GM21423 (cell line): ENCODE results near the gene ADAMTS7.
"Not testable (repeated sequence)": the region's sequence is repeated elsewhere in the genome, so short reads cannot be mapped to it uniquely, and the experiment has no call there.

Source experiments
- ATAC-seq: cut with Tn5 transposase; IDR thresholded peaks from one replicate; pipeline ENCODE4 v1.9.1; 2021; ENCODE audit warnings: mild to moderate bottlenecking, moderate library complexity; ENCODE audit not compliant: unreplicated experiment

Gene ADAMTS7

GRCh38 chr15:78766041-78766440, 45.2 kb downstream of the ADAMTS7 start:
- ATAC-seq: no peak

DNA sequence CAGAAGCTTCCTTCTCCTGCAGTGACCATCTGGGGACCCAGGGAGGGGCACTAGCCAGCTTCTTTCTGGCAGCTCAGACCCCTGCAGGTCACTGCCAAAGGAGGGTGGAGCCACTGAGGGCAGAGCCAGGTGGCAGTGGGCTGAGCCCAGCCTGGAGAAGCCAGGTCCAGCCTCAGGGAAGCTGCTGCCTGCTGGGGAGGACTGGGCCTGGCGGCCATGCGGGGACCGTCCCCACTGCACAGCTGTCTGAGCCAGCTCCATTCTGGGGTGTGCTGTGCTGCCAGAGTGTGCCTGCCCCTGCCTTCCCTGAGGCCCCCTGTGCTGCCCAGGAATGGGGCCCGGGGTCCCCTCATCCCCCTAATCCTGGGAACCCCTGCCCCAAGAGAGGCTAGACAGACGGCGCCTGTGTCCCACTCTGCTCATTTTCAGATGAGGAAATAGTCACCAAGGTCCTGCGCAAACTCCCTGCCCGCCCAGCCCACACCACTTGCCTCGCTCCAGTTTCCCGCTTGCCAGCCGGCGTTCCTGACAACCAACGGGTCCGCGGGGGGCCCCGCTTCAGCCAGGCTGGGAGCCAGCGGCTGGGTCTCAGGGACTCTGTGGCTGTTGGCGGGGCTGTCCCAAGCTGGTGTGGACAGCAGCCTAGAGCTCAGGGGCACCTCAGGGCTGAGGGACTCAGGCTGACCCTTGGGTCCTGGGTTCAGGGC, 46.0 kb downstream of the ADAMTS7 start:
- ATAC-seq: not testable (repeated sequence)

- ATAC-seq: not testable (repeated sequence)
These were observed 46.7 kb downstream of the ADAMTS7 start for GRCh38 chr15:78764340-78765153.

DNA sequence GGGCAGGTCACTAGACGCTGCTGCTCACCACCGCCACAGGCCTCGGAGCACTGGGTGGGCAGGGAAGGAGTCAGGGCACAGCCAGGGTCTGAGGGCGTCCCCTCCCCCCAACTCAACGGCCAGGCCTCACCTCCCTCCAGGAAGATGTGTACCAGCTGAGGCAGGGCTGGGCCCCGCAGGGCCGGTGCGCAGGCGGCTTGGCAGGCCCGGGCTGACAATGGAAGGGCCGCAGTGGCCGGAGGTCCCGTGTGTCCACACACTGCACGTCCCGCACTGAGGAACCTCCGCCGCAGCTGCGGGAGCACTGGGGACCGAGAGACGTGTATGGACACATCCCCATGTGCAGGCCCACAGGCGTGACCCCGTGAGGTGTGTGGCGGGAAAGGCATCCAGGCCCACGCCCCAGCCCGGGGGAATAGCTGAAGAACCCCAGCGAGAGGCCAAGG, 47.4 kb downstream of the ADAMTS7 start:
- ATAC-seq: no peak

GRCh38 chr15:78762985-78763795, 48.1 kb downstream of the ADAMTS7 start:
- ATAC-seq: no peak

DNA sequence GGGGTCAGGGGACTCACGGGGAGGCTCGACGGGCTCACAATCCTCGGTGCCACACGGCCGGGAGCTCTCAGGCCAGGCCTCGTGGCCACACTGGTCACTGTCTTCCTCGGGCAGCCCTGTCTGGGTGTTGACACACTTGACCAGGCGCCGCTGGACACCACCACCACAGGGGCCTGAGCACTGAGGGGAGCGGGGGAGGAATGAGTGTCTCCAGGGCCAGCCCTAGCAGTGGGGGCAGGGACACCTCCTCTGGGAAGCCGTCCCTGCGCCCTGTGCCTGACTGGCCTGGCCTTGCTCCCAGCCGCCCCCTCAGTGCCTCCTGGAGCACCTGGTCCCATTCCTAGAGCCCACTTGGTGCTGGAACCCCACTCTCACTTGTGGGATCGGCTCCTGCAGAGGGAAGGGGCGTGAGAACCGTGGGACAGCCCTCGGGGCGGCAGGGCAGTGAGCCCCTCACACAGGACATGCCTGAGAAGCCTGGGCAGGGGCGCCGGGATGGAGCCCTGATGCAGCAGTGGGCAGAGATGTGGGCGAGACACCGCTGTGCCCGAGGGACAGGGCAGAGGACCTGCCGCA, 48.8 kb downstream of the ADAMTS7 start:
- ATAC-seq: not testable (repeated sequence)

GRCh38 chr15:78761891-78762385, 49.3 kb downstream of the ADAMTS7 start:
- no peak for ATAC-seq

GRCh38 chr15:78761475-78761874, 49.8 kb downstream of the ADAMTS7 start:
- peak; percentile 33 for ATAC-seq

GRCh38 chr15:78761020-78761419, 50.2 kb downstream of the ADAMTS7 start:
- ATAC-seq: no peak

GRCh38 chr15:78760091-78760882, 51.0 kb downstream of the ADAMTS7 start:
- not testable (repeated sequence) for ATAC-seq

- ATAC-seq: not testable (repeated sequence)
These were observed 51.8 kb downstream of the ADAMTS7 start for GRCh38 chr15:78759361-78759998.

- ATAC-seq: not testable (repeated sequence)
These were observed 52.6 kb downstream of the ADAMTS7 start for GRCh38 chr15:78758486-78759200.

GRCh38 chr15:78758084-78758483, 53.2 kb downstream of the ADAMTS7 start:
- not testable (repeated sequence) for ATAC-seq

DNA sequence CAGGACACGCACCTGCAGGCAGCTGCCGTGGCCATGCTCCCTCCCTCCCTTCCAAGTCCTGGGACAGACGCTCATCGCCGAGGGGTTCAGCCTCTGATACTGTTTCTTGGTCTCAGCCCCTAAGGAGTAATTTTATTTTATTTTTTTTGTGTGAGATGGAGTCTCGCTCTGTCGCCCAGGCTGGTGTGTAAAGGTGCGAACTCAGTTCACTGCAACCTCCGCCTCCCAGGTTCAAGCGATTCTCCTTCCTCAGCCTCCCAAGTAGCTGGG, 53.7 kb downstream of the ADAMTS7 start:
- no peak for ATAC-seq

DNA sequence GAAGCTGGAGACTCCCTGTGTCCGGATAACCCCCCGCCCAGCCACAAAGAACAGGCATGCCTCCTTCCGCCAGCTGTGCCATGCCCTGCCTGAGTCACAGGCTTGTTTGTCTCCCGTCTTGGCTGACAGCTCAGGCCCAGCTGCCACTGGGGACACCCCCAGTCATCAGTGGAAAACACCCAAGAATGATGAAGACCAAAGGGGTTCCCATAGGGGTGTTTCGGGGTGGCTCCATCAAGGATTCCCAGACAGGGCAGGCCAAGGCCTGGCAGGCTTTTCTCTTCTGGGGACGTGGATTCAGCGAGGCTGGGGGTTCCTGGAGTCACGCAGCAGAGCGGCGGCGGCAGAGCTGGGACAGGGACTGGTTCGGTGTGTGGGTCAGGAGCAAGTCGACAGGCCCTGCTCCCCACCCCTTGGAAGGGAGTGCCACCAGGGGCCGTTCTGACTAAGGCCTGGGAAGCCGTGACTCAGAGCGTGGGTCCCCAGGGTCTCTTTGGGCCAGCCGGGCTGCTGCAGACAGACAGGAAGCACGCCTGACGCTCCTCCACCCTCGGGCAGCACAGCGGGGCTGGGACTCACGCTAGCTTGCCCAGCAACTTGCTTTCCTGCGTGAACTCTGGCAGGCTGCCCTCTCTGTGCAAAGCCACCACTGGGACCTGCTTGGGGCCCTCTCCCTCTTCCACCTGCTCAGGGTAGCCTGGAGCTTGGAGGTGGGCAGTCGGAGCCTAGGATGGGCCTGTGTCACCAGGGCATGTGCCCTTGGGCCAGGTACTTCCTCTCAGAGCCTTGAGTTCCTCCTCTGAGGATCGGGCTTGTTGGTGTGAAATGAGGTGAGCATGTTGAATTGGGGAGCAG, 54.3 kb downstream of the ADAMTS7 start:
- peak; percentile 61 for ATAC-seq

GRCh38 chr15:78755900-78756591, 55.2 kb downstream of the ADAMTS7 start:
- not testable (repeated sequence) for ATAC-seq

DNA sequence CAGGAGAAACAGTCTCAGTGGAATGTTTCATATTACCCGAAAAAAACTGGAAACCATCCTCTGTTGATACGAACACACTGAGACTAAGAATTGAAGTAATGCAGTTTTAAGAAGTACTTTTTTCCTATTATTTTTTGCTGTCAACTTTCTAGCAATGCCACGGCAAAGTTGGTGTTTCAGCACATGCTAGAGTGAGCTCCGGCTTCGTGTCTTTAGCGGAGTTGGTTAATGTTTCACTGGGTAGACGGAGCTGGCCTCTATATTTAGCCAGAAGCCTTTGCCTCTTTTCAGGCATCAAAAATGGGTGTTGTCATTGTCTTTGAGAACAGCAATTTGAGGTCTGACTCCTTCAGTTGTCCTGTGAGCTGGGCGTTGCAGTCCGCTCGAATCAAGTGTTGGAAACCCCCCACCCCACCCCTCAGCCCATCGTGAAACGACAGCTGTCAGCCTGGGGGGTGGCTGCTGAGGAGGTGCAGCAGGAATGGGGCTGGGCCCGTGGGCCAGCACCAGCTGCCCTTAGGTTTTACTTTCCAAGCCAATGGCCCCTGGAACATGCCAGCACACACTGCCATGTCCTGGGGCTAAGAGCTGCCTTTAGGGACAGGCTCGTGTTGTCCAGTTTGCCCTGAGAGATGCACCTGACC, 56.5 kb downstream of the ADAMTS7 start:
- not testable (repeated sequence) for ATAC-seq
